ENCODE results near the gene TAF3.

GRCh38 chr10:8037941-8038894 lies 219.9 kb downstream of the TAF3 start:
- TF ChIP-seq YY1 (IDR thresholded peaks at IDR 0.05; ENCODE audit: insufficient read depth, insufficient read length), result no peak
- TF ChIP-seq SUZ12 (IDR thresholded peaks at IDR 0.05; ENCODE audit: extremely low read depth, insufficient read depth, insufficient read length), result peak; percentile 72

All from NT2/D1 (cell line).